ENCODE data around the gene CDH4. TPM values are rescaled to one million over a fixed set of nuclear protein-coding genes. Genes with fewer than 3 reads are reported as not detected.

CDH4 gene
- total RNA-seq, 2 experiments from 2014 or later = not detected

DNA sequence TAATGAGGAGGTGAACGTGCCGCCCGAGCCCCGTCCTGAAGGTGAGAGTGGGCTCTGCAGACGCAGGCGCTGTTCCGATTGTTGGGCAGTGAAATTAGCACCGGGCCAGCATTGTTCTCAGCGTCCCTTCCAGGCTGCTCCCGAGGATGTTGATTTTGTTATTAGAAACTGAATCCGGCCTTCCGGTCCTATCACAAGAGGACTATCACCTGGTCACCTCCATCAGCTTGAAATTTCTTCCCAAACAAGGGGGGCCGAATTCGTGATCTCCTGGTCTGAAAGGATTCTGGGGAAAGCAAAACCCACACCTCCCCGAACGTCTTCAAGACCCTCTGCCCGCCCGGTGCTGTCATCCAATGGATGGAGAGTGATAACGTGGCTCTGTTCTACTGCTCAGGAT is 627.6 kb downstream of the CDH4 start:
- ChIA-PET CTCF (ENCODE audit: unreplicated experiment) (no interaction called here), POLR2A (no interaction called here)
- intact Hi-C loops (cut with micrococcal nuclease; ENCODE audit: unreplicated experiment) = loop anchor here (10.0 kb wide), 1 partner anchor 155 kb away; no protein-coding TSS in a partner anchor
- Histone ChIP-seq H4K20me1 (ENCODE audit: insufficient read depth, low read length) (no peaks in the 10 kb centered on the region), H3K4me2 (ENCODE audit: low read length) (no peak overlapping the region), H3K4me3 (ENCODE audit: low read depth, low read length, poor library complexity, severe bottlenecking) (no peak overlapping the region), H3K36me3 (ENCODE audit: insufficient read depth, low read length) (no peaks in the 10 kb centered on the region), H2AFZ (ENCODE audit: low read length) (no peak overlapping the region), H3K27ac (ENCODE audit: low read depth, low read length, poor library complexity, severe bottlenecking) (no peak overlapping the region), H3K9me2 (ENCODE audit: insufficient read depth, low read length) (no peaks in the 10 kb centered on the region), H3K4me1 (ENCODE audit: insufficient read depth, low read length, poor library complexity, severe bottlenecking) (no peaks in the 10 kb centered on the region), H3K9me3 (ENCODE audit: low read length) (no peaks in the 10 kb centered on the region), H3K79me2 (ENCODE audit: insufficient read depth, low read depth, low read length) (no peaks in the 10 kb centered on the region)
- DNase-seq (ENCODE audit: low spot score) = no peak
- BruUV-seq (replicated peaks) = no TSS peak
- no peak for TF ChIP-seq EZH2phosphoT487 (IDR thresholded peaks at IDR 0.05; ENCODE audit: borderline replicate concordance, low read depth, low read length)
- no peak for TF ChIP-seq CTCF (conservative IDR thresholded peaks at IDR 0.05; ENCODE audit: low read length)

DNA sequence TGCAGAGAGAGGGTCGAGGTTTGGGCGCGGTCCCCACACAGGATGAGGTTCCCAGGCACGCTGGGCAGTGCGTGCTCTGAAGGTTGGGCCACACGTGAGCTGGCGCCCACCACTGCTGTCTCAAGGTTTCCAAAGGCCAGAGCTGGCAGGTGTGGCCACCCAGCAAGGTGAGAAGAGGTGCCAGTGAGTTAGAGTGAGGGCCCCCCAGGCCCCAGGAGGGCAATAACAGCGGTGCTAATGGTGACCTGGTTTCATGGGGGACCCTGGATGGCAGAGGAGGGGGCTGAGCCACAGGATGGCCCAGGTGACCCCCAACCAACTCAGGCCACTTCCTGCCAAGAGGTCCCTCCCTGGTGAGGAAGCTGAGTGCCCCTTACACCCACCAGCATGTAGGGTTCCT is 628.6 kb downstream of the CDH4 start:
- no TSS peak for BruUV-seq (replicated peaks)
- Histone ChIP-seq H3K4me1 (ENCODE audit: insufficient read depth, low read length, poor library complexity, severe bottlenecking) (no peaks in the 10 kb centered on the region), H3K79me2 (ENCODE audit: insufficient read depth, low read depth, low read length) (no peaks in the 10 kb centered on the region), H2AFZ (ENCODE audit: low read length) (no peak overlapping the region), H3K4me2 (ENCODE audit: low read length) (no peak overlapping the region), H3K9me3 (ENCODE audit: low read length) (no peaks in the 10 kb centered on the region), H4K20me1 (ENCODE audit: insufficient read depth, low read length) (no peaks in the 10 kb centered on the region), H3K9me2 (ENCODE audit: insufficient read depth, low read length) (no peaks in the 10 kb centered on the region), H3K27ac (ENCODE audit: low read depth, low read length, poor library complexity, severe bottlenecking) (no peak overlapping the region), H3K36me3 (ENCODE audit: insufficient read depth, low read length) (no peaks in the 10 kb centered on the region), H3K4me3 (ENCODE audit: low read depth, low read length, poor library complexity, severe bottlenecking) (no peak overlapping the region)
- POLR2A ChIA-PET = no interaction called here
- DNase-seq (ENCODE audit: low spot score) = no peak
- TF ChIP-seq EZH2phosphoT487 (IDR thresholded peaks at IDR 0.05; ENCODE audit: borderline replicate concordance, low read depth, low read length) (no peak), CTCF (conservative IDR thresholded peaks at IDR 0.05; ENCODE audit: low read length) (no peak)
- intact Hi-C loops (cut with micrococcal nuclease; ENCODE audit: unreplicated experiment) = loop anchor here (10.0 kb wide), 1 partner anchor 156 kb away; no protein-coding TSS in a partner anchor
- CTCF ChIA-PET (ENCODE audit: unreplicated experiment) = no interaction called here

- Histone ChIP-seq H3K9me2 (ENCODE audit: insufficient read depth, low read length) (no peaks in the 10 kb centered on the region), H3K27ac (ENCODE audit: low read depth, low read length, poor library complexity, severe bottlenecking) (no peak overlapping the region), H3K4me3 (ENCODE audit: low read depth, low read length, poor library complexity, severe bottlenecking) (no peak overlapping the region), H3K4me1 (ENCODE audit: insufficient read depth, low read length, poor library complexity, severe bottlenecking) (no peaks in the 10 kb centered on the region), H3K79me2 (ENCODE audit: insufficient read depth, low read depth, low read length) (no peaks in the 10 kb centered on the region), H4K20me1 (ENCODE audit: insufficient read depth, low read length) (no peaks in the 10 kb centered on the region), H3K36me3 (ENCODE audit: insufficient read depth, low read length) (no peaks in the 10 kb centered on the region), H3K4me2 (ENCODE audit: low read length) (no peak overlapping the region), H3K9me3 (ENCODE audit: low read length) (no peaks in the 10 kb centered on the region), H2AFZ (ENCODE audit: low read length) (no peak overlapping the region)
- DNase-seq (ENCODE audit: low spot score) = no peak
- CTCF ChIA-PET (ENCODE audit: unreplicated experiment) = no interaction called here
- TF ChIP-seq EZH2phosphoT487 (IDR thresholded peaks at IDR 0.05; ENCODE audit: borderline replicate concordance, low read depth, low read length) (no peak), CTCF (conservative IDR thresholded peaks at IDR 0.05; ENCODE audit: low read length) (no peak)
- intact Hi-C loops (cut with micrococcal nuclease; ENCODE audit: unreplicated experiment) = loop anchor here (10.0 kb wide), 1 partner anchor 157 kb away; no protein-coding TSS in a partner anchor
- POLR2A ChIA-PET = no interaction called here
- no TSS peak for BruUV-seq (replicated peaks)
Measured at GRCh38 chr20:61881416-61881815, 629.4 kb downstream of the CDH4 start.

All from OCI-LY7 (cell line).